ENCODE results near the gene CEL. TPM values are rescaled to one million over a fixed set of nuclear protein-coding genes. Genes with fewer than 3 reads are reported as not detected.
"Not testable (repeated sequence)": the region's sequence is repeated elsewhere in the genome, so short reads cannot be mapped to it uniquely, and the experiment has no call there.

Gene CEL
- total RNA-seq, 4 donors from 2014 or later, result 0.28 to 0.56 (median 0.34) TPM

DNA sequence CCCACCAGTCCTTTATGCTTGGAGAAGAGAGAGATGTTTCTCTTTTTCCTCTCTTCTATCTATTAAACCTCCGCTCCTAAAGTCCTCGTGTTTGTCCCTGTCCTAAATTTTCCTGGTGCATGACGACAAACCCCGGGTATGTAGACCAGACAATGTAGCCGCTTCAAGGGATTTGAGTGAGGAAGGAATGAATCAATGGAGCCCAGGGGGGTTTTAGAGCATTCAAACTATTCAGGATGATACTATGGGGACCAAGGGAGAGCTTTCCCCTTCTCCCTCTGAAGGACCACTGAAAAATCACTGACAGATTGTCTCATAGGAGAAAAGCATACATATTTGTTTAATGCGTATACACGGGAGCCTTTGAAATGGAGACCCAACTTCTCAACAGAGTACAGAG lies 18.4 kb downstream of the CEL start:
- TF ChIP-seq, protein P1, sequence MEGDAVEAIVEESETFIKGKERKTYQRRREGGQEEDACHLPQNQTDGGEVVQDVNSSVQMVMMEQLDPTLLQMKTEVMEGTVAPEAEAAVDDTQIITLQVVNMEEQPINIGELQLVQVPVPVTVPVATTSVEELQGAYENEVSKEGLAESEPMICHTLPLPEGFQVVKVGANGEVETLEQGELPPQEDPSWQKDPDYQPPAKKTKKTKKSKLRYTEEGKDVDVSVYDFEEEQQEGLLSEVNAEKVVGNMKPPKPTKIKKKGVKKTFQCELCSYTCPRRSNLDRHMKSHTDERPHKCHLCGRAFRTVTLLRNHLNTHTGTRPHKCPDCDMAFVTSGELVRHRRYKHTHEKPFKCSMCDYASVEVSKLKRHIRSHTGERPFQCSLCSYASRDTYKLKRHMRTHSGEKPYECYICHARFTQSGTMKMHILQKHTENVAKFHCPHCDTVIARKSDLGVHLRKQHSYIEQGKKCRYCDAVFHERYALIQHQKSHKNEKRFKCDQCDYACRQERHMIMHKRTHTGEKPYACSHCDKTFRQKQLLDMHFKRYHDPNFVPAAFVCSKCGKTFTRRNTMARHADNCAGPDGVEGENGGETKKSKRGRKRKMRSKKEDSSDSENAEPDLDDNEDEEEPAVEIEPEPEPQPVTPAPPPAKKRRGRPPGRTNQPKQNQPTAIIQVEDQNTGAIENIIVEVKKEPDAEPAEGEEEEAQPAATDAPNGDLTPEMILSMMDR (IDR thresholded peaks at IDR 0.05), result no peak
- DNase-seq (ENCODE audit: low spot score), result no peak
- ATAC-seq (ENCODE audit: low FRiP score), result no peak

DNA sequence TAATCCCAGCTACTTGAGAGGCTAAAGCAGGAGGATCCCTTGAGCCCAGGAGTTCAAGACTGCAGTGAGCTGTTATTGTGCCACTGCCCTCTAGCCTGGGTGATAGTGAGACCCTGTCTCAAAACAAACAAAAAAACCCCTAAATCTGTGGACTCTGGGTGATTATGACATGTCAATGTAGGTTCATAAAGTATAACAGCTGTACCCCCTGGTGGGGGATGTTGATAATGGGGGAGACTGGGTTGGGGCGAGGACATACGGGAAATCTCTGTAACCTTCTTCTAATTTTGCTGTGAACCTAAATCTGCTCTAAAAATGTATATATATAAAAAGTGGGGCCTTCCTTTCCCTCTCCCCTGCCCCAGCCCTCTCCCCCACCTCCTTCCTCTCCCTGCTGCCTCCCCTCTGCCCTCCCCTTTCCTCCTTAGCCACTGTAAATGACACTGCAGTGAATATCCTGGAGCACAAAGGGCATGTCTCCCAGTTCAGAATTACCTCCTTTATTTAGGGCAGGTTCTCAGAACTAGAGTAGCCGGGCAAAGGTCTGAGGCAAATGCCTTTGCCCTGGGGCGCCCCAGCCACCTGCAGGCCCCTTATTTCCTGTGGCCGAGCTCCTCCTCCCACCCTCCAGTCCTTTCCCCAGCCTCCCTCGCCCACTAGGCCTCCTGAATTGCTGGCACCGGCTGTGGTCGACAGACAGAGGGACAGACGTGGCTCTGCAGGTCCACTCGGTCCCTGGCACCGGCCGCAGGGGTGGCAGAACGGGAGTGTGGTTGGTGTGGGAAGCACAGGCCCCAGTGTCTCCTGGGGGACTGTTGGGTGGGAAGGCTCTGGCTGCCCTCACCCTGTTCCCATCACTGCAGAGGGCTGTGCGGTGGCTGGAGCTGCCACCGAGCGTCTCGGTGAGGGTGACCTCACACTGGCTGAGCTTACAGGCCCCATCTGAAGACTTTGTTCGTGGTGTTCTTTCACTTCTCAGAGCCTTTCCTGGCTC lies 19.3 kb downstream of the CEL start:
- DNase-seq (ENCODE audit: low spot score); ATAC-seq (ENCODE audit: low FRiP score): not testable (repeated sequence)

DNA sequence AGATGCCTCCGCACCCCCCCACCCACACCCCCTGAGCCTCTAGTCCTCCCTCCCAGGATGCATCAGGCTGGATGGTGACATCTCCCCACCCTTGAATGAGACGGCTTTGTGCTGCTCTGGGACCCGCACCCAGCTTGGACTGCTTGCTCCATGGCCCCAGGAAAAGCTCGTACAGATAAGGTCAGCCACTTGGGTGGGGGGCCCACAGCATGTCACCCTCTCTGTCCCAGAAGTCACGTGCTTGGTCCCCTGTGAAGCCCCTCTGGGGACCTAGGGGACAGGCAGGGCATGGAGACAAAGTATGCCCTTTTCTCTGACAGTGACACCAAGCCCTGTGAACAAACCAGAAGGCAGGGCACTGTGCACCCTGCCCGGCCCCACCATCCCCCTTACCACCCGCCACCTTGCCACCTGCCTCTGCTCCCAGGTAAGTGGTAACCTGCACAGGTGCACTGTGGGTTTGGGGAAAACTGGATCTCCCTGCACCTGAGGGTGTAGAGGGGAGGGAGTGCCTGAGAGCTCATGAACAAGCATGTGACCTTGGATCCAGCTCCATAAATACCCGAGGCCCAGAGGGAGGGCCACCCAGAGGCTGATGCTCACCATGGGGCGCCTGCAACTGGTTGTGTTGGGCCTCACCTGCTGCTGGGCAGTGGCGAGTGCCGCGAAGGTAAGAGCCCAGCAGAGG lies 20.3 kb downstream of the CEL start:
- not testable (repeated sequence) for DNase-seq (ENCODE audit: low spot score)

DNA sequence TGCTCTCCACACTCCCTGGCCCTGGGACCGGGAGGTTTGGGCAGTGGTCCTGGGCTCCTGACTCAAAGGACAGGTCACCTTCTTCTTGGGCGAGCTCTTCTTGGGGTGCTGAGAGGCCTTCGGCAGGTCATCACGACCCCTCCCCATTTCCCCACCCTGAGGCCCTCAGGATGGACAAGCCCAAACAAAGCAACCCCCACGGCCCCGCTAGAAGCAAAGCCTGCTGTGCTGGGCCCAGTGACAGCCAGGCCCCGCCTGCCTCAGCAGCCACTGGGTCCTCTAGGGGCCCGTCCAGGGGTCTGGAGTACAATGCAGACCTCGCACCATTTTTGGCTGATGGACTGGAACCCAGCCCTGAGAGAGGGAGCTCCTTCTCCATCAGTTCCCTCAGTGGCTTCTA lies 21.9 kb downstream of the CEL start:
- DNase-seq (ENCODE audit: low spot score); ATAC-seq (ENCODE audit: low FRiP score): not testable (repeated sequence)

More for the DNA sequence above, 20.3 kb downstream of the CEL start:
- not testable (repeated sequence) for ATAC-seq (ENCODE audit: low FRiP score)

DNA sequence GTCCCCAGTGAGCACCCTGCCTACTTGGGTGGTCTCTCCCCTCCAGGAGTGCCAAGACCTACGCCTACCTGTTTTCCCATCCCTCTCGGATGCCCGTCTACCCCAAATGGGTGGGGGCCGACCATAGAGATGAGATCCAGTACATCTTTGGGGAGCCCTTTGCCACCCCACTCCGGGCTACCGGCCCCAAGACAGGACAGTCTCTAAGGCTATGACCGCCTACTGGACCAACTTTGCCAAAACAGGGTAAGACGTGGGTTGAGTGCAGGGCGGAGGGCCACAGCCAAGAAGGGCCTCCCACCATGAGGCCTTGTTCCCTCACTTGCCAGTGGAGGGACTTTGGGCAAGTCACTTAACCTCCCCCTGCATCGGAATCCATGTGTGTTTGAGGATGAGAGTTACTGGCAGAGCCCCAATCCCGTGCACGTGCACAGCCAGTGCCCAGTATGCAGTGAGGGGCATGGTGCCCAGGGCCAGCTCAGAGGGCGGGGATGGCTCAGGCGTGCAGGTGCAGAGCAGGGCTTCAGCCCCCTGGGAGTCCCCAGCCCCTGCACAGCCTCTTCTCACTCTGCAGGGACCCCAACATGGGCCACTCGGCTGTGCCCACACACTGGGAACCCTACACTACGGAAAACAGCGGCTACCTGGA lies 24.6 kb downstream of the CEL start:
- DNase-seq (ENCODE audit: low spot score); ATAC-seq (ENCODE audit: low FRiP score): not testable (repeated sequence)

DNA sequence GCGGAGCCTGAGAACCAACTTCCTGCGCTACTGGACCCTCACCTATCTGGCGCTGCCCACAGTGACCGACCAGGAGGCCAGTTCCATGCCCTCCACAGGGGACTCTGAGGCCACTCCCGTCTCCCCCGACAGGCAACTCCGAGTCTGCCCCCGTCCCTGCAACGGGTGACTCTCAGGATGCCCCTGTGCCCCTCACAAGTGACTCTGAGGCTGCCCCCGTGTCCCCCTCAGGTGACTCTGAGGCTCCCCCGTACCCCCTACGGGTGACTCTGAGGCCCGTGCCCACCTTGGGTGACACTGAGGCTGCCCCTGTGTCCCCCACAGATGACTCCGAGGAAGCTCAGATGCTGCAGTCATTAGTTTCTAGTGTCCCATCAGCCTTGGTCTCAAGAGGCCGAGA lies 25.1 kb downstream of the CEL start:
- ATAC-seq (ENCODE audit: low FRiP score) (no peak), DNase-seq (ENCODE audit: low spot score) (no peak)
- TF ChIP-seq, protein P1 (IDR thresholded peaks at IDR 0.05), result no peak

DNA sequence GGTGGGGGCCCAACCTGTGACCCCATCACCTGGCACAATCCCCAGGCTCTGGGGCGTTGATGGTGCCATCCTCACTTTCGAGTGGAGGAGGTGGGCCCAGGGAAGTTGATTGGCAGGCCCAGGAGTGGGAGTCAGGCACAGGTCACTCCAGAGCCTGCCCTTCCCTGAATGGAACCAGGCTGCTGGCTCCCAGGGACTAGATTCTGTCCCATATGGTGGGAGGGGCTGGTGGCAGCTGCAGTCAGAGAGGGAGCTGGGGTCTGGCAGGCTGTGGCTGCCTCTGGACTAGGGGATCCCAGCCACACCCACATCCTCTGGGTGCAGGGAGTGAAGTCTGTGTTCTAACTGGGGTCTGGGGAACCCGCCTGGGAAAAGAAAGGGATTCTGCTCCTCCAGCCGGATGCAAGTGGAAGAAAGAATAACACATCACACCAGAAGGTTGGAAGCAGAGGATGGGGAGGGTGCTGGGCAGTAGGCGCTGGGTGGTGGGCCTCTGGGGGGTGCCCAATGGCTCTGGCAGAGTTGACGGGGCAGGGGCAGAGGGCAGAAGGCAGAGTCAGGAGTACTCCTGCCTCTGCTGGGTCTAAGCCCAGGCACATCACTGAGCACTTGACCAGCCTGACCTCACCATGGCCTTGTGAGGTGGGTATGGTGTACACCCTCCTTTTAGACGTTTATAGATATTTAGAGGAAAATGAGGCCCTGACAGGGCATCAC lies 25.8 kb downstream of the CEL start:
- TF ChIP-seq, protein P1 (IDR thresholded peaks at IDR 0.05), result no peak
- no peak for ATAC-seq (ENCODE audit: low FRiP score)
- no peak for DNase-seq (ENCODE audit: low spot score)

DNA sequence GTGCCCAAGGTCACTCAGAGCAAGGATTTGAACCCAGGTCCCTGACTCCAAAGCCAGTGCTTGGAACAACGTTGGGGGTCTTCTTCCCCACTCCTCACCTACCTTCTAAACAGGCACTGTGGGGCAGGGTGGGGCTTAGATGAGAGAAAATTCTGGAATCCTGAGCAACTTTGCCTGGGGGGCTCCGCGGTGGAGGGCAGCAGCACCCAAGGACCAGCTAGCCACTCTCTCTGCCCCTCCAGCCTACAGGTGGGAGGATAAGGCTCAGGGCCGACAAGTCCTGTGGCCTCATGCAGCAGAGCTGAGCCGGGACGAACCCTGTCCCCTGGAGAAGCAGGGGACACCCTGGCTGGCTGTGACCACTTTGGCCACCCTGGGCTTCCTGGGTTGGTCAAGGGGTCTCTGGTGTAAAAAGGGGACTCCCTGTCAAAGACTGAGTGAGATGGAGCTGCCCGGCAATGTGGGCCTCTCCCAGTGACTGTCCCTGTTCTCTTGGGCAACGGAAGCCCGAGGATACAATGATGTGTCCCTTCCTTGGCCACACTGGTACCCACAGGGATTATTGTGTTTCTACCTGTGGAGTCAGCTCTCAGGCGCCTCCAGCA lies 26.5 kb downstream of the CEL start:
- no peak for ATAC-seq (ENCODE audit: low FRiP score)
- no peak for DNase-seq (ENCODE audit: low spot score)
- TF ChIP-seq, protein P1 (IDR thresholded peaks at IDR 0.05), result no peak

All from omental fat pad (tissue), 4 donors.